ENCODE data around the gene DNAJC3.
"Not testable (repeated sequence)": the region's sequence is repeated elsewhere in the genome, so short reads cannot be mapped to it uniquely, and the experiment has no call there.

GRCh38 chr13:95667235-95667634 lies 9.7 kb upstream of the DNAJC3 start:
- TF ChIP-seq EZH2 (IDR thresholded peaks at IDR 0.05); POLR2AphosphoS5 (IDR thresholded peaks at IDR 0.05; ENCODE audit: borderline replicate concordance, low read depth, low read length): not testable (repeated sequence)

Data from SK-N-MC (cell line).